Small intestine (tissue), 16 donors: ENCODE results near the gene RBM47. TPM values are rescaled to one million over a fixed set of nuclear protein-coding genes. Genes with fewer than 3 reads are reported as not detected.

ENCODE experiments used
- DNase-seq, 2 donors: peaks; one replicate each; pipeline versions ENCODE4 v3.0.0 to v3.0.0-alpha.2; 2013
- FAIRE-seq: peaks from 2 replicates; lab custom pipeline; 2012; peaks lifted over from hg19 to GRCh38; lab: Jason Lieb, UNC
- H3K27ac ChIP-seq, 3 donors: one replicate each; pipeline ENCODE4 v1.5.1; 2013; ENCODE audit warnings: low read length in 2 of 3, mild to moderate bottlenecking in 2 of 3, control low read depth in 1 of 3, inconsistent platforms in 1 of 3, low read depth in 1 of 3, moderate library complexity in 1 of 3
- H3K27me3 ChIP-seq, 3 donors: one replicate each; pipeline ENCODE4 v1.6.1; 2013; ENCODE audit warnings: low read length in 3 of 3, inconsistent platforms in 1 of 3; ENCODE audit not compliant: control insufficient read depth in 3 of 3, insufficient read depth in 3 of 3
- H3K36me3 ChIP-seq, 3 donors: one replicate each; pipeline ENCODE4 v1.6.1; 2013; ENCODE audit warnings: low read length in 3 of 3, inconsistent platforms in 1 of 3, low read depth in 1 of 3, mild to moderate bottlenecking in 1 of 3, moderate library complexity in 1 of 3; ENCODE audit not compliant: control insufficient read depth in 3 of 3, insufficient read depth in 2 of 3
- H3K4me1 ChIP-seq, 3 donors: one replicate each; pipeline ENCODE4 v1.6.1; 2013; ENCODE audit warnings: low read length in 2 of 3, inconsistent platforms in 1 of 3, low read depth in 1 of 3, mild to moderate bottlenecking in 1 of 3, moderate library complexity in 1 of 3; ENCODE audit not compliant: control insufficient read depth in 3 of 3, insufficient read depth in 2 of 3
- H3K4me3 ChIP-seq, 3 donors: one replicate each; pipeline ENCODE4 v1.5.1; 2013; ENCODE audit warnings: low read length in 3 of 3, control low read depth in 1 of 3, inconsistent platforms in 1 of 3, low read depth in 1 of 3, mild to moderate bottlenecking in 1 of 3, moderate library complexity in 1 of 3
- H3K9me3 ChIP-seq, 2 donors: one replicate each; pipeline ENCODE4 v1.6.1; 2013; ENCODE audit warnings: low read depth in 1 of 2, low read length in 1 of 2; ENCODE audit not compliant: control insufficient read depth in 2 of 2, insufficient read depth in 1 of 2
- WGBS, 3 donors: extraction: QIAGEN DNeasy Blood & Tissue Kit; methylation state at CpG; one replicate each; pipeline ENCODE4 v1.1.7; 2013; 5-methylcytosine and 5-hydroxymethylcytosine counted together
- long read RNA-seq, 10 donors: transcript quantifications; one replicate each; lab custom pipeline, GENCODE V29; 2026
- polyA plus RNA-seq, 4 donors: library from polyadenylated mRNA; stranded (reverse) in 3 of 4; unstranded in 1 of 4; fragments of 200-250 nt in 3 of 4; fragments of 120-200 nt in 1 of 4; gene quantifications; one replicate each; pipeline versions ENCODE4 v1.2.1 to v1.2.3, GENCODE V29; 2013
- donor health status: healthy with polysubstance abuse.
- donor health status: control.
- donor health status: control.
- donor health status: Bipolar disorder and iron deficiency.
- donor health status: healthy.

RBM47 gene
- 100 to 1,000 TPM in 2 of 4 donors, 10 to 100 TPM in 2; 49.5 to 127 (median 106) TPM for polyA plus RNA-seq
- long read RNA-seq, donor 1, full-length matches to known transcripts: 14 of 34 reads
- long read RNA-seq, donor 1, partial matches to known transcripts: 15 of 34 reads
- long read RNA-seq, donor 1, other reads (novel, unspliced or antisense): 5 of 34 reads
- long read RNA-seq, donor 2, full-length matches to known transcripts: 9 of 9 reads
- long read RNA-seq, donor 2, partial matches to known transcripts: 0 of 9 reads
- long read RNA-seq, donor 2, other reads (novel, unspliced or antisense): 0 of 9 reads
- long read RNA-seq, donor 3, full-length matches to known transcripts: 1 of 1 reads
- long read RNA-seq, donor 3, partial matches to known transcripts: 0 of 1 reads
- long read RNA-seq, donor 3, other reads (novel, unspliced or antisense): 0 of 1 reads
- long read RNA-seq, donor 4: 0 reads
- long read RNA-seq, donor 5, full-length matches to known transcripts: 1 of 1 reads
- long read RNA-seq, donor 5, partial matches to known transcripts: 0 of 1 reads
- long read RNA-seq, donor 5, other reads (novel, unspliced or antisense): 0 of 1 reads
- long read RNA-seq, donor 6, full-length matches to known transcripts: 12 of 24 reads
- long read RNA-seq, donor 6, partial matches to known transcripts: 12 of 24 reads
- long read RNA-seq, donor 6, other reads (novel, unspliced or antisense): 0 of 24 reads
- long read RNA-seq, donor 7: 0 reads
- long read RNA-seq, donor 8: 0 reads
- long read RNA-seq, donor 9: 0 reads
- long read RNA-seq, donor 10, full-length matches to known transcripts: 5 of 5 reads
- long read RNA-seq, donor 10, partial matches to known transcripts: 0 of 5 reads
- long read RNA-seq, donor 10, other reads (novel, unspliced or antisense): 0 of 5 reads

DNA sequence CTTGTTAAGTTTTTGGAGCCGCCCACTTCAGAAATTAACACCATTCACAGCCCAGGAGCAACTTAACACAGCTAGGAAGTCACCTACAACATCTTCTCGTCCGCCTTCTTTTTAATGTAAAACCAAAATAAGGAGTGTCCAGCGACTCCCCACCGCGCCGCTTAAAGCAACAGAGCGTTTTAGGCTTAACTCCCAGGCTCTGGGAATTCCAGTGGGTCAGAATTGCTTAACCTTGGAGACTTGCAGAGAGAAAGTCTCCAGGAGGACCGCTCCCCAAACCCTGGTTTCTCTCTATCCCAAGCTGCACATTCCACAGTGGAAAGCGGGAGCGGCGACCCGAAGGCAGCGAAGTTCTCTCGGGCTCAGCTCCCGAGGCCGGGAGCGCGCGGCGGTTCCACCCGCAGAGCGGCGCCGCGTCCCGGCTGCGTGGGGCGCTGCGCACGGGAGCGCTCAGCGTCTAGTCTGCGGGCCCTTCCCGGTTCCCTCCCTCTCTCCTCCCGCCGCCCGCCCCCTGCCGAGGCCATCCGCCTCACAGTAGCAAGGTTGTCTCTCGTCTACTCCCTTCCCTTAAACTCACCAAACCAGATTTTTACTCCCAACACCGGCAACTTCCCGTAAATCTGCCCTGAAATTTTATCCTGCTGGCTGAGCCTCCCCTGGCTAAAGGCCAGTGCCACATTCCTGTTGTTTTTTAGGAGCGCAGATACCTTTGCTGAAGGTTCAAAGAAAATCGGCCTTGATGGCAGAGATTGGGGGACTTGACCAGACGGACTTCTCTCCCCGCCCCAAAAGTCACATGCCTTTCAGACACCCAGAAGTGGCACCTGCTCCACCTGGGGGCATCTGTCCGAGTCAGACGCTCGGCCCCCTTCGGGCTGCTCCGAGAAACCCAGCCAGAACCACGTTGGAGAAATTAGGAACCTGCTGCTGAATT, at the start of gene RBM47:
TSS of gene RBM47 (minus strand) at position 464 of the 934 bp plus-strand sequence. CDS start 190,971 bp downstream, outside the sequence.
- Histone ChIP-seq H3K36me3 (no peaks in the 10 kb centered on the region), H3K27ac (peak within 1 kb of the TSS; percentile 35 to 93 (median 81)), H3K4me1 (peaks cover 0 to 9% (median 0%) of the 10 kb centered on the region in 3 donors), H3K27me3 (peaks cover 0 to 1% (median 0%) of the 10 kb centered on the region in 3 donors), H3K4me3 (peak within 1 kb of the TSS; percentile 40 to 68 (median 60)), H3K9me3 (no peaks in the 10 kb centered on the region)
- DNase-seq (peak; percentile 69 to 91), FAIRE-seq (no peak)
- 2 to 8% (median 7%) methylated on average over 42 to 53 of the region's 53 CpGs for WGBS, 3 donors

DNA sequence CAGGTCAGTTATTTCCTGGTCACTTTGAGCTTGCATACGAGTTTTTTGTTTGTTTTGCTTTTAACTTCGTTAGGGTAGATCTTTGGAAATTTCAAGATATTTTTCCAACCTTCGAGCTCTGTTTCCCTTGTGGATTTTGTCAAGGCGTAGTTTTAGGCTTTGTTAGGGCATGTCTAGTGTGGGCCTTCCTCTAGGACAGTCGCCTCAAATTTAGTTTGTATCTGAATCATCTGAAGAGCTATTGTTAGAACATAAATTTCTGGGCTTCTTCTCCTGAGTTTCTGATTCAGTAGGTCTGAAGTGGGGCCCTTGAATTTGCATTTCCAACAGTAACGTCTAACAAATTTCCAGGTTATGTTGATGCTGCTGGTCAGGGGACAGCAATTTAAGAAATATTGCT, 48.8 kb upstream of the RBM47 start:
- DNase-seq: no peak
- Histone ChIP-seq H3K36me3 (no peaks in the 10 kb centered on the region), H3K9me3 (no peaks in the 10 kb centered on the region), H3K4me3 (no peak overlapping the region), H3K4me1 (peaks cover 0 to 8% (median 0%) of the 10 kb centered on the region in 3 donors), H3K27ac (no peak overlapping the region), H3K27me3 (no peaks in the 10 kb centered on the region)
- FAIRE-seq: no peak
- WGBS, 3 donors: 79 to 85% (median 80%) methylated on average over 6 of the region's 6 CpGs

DNA sequence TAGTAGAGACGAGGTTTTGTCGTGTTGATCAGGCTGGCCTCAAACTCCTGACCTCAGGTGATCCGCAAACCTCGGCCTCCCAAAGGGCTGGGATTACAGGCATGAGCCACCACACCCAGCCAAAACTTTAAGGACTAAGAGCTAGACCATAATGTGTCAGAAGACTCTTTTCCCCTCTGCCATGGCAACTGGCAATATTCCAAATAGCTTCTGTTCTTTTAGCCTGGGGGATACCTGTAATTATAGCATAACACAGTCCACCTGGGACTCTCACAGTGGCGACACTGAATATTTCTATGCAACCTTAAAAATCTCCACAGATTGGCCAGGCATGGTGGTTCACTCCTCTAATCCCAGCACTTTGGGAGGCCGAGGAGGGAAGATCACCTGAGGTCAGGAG, 45.5 kb upstream of the RBM47 start:
- WGBS, 3 donors: 86 to 95% (median 89%) methylated on average over 6 of the region's 6 CpGs
- H3K36me3 ChIP-seq: no peaks in the 10 kb centered on the region

DNA sequence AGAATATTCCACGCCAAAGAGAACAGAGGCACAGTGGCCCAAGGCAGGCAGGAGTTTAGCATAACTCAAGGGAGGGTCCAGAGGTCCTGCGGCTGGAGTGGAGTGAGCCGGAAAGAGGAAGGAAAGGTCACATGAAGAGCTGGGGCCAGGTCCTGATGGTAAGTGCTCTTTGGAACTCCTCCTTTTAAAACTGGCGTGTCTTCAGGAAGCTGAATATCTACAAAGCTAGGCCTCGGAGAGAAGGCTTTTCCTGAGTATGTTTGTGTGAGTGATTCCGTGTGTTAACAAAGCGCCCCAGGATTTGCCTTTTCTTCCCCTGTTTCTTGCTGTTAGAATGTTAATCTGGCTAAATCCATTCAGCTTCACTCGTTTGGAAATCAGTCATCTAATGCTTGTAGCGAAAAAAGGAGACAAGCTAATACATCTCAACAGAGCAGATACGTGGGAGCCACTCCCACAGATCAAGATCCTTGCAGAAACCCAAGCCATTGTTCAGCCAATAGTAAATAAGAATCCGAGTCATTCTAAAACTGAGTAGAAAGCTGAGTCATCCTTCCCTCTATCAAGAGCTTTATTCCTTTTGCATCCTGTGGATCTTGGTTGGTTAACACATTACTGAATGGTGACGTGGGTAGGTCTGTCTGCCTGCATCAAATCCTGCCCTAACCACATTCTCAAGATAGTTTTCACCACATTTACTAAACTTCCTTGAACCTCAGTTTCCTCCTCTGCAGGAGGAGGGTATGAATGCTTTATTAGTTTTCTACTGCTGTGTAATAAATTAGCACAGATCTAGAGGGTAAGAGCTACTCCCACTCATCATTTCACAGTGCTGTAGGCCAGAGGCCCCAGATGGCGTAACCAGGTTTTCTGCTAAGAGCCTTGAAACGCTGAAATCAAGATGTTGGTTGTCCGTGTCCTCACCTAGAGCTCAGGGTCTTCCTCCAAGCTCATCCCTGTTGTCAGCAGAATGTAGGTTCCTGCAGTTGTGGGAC, 43.2 kb upstream of the RBM47 start:
- WGBS, 3 donors: 51 to 68% (median 65%) methylated on average over 15 of the region's 15 CpGs
- no peaks in the 10 kb centered on the region for H3K9me3 ChIP-seq
- H3K4me3 ChIP-seq: no peak overlapping the region
- H3K27me3 ChIP-seq: no peaks in the 10 kb centered on the region
- peak overlapping the region in 2 of 3 donors; percentile 20 to 74 for H3K27ac ChIP-seq
- no peaks in the 10 kb centered on the region for H3K4me1 ChIP-seq
- FAIRE-seq: no peak
- DNase-seq: peak; percentile 30 to 37
- H3K36me3 ChIP-seq: no peaks in the 10 kb centered on the region

More for the DNA sequence above, 45.5 kb upstream of the RBM47 start:
- no peaks in the 10 kb centered on the region for H3K9me3 ChIP-seq
- no peaks in the 10 kb centered on the region for H3K4me1 ChIP-seq
- no peak for FAIRE-seq
- H3K27me3 ChIP-seq: no peaks in the 10 kb centered on the region
- no peak overlapping the region for H3K27ac ChIP-seq
- no peak for DNase-seq
- no peak overlapping the region for H3K4me3 ChIP-seq

DNA sequence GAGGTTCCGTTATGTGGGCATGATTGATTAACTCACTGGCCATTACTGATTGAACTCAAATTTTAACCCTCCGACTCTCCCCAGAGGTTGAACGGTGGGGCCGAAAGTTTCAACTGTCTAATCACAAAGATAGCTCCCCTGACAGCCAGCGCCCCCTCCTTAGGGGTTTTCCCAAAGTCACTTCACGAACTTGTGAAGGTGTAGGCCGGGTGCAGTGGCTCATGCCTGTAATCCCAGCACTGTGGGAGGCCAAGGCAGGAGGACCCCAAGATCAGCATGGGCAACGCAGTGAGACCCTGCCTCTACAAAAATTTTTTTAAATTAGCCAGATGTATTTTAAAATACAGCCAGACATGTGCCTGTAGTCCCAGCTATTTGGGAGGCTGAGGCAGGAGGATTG, 39.8 kb upstream of the RBM47 start:
- Histone ChIP-seq H3K27me3 (no peaks in the 10 kb centered on the region), H3K9me3 (no peaks in the 10 kb centered on the region), H3K27ac (no peak overlapping the region), H3K4me1 (no peaks in the 10 kb centered on the region), H3K4me3 (no peak overlapping the region), H3K36me3 (no peaks in the 10 kb centered on the region)
- DNase-seq (no peak), FAIRE-seq (no peak)
- 86 to 94% (median 90%) methylated on average over 8 of the region's 8 CpGs for WGBS, 3 donors

DNA sequence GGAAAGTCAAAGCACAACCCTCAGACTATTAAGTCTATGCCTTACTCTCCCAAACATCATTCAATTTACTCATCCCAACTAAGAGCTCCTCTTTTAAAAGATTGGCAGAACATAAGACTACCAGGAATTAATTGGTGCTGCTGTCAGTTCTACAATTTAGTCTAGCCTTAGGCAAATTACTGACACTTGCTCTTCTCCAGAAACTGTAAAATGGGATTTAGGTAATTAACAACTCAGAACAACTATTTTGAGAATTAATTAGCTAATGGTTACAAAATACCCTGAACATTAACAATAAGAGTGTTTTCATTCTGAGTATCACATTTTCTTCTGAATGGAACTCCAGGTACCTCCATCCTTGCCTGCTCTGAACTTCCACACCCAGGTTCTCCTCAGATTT, 36.2 kb upstream of the RBM47 start:
- H3K27ac ChIP-seq: no peak overlapping the region
- H3K27me3 ChIP-seq: no peaks in the 10 kb centered on the region
- FAIRE-seq (no peak), DNase-seq (no peak)
- no peaks in the 10 kb centered on the region for H3K9me3 ChIP-seq
- no peak overlapping the region for H3K4me3 ChIP-seq
- H3K4me1 ChIP-seq: peaks cover 0 to 6% (median 0%) of the 10 kb centered on the region in 3 donors
- H3K36me3 ChIP-seq: no peaks in the 10 kb centered on the region

DNA sequence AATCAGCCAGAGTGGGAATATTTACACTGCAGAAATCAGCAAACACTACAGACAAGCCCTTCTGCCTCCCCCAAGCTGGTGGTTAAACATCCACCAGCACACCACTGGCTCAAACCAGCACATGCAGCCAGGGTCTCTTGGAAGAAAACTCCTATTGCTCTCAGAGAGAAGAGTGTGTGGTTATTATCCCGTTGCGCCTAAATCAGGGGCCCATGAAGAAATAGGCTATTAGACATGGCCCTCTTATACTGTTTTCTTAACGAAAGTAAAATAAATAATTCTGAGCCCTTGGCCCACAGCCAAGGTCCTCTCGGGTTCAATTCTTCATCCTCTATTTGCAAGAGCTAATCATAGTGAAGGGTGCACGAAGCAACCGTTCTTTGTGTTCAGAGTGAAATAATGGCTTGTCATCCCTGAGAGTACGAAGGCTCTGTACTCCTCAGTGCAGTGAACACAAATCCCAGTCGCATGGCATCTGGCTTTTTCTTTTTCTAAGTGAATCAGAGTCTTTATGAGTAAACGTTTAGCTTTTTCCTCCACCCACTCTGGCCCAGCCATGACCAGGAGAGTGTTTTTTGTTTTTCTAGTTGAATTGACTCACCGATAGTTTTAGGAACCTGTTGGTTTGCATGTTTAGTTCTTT, 33.4 kb upstream of the RBM47 start:
- no peaks in the 10 kb centered on the region for H3K9me3 ChIP-seq
- H3K27me3 ChIP-seq: no peaks in the 10 kb centered on the region
- no peak overlapping the region for H3K27ac ChIP-seq
- WGBS, 3 donors: 30 to 39% (median 37%) methylated on average over 10 of the region's 10 CpGs
- H3K36me3 ChIP-seq: no peaks in the 10 kb centered on the region
- DNase-seq: peak in 1 of 2 donors; percentile 54
- peaks cover 0 to 6% (median 0%) of the 10 kb centered on the region in 3 donors for H3K4me1 ChIP-seq
- no peak overlapping the region for H3K4me3 ChIP-seq
- FAIRE-seq: no peak
